ENCODE measurements around the gene ITGA6. TPM values are rescaled to one million over a fixed set of nuclear protein-coding genes. Genes with fewer than 3 reads are reported as not detected.
"Not testable (repeated sequence)": the region's sequence is repeated elsewhere in the genome, so short reads cannot be mapped to it uniquely, and the experiment has no call there.

The ITGA6 gene
- total RNA-seq, 4 donors from 2014 or later, result 201 to 357 (median 225) TPM

DNA sequence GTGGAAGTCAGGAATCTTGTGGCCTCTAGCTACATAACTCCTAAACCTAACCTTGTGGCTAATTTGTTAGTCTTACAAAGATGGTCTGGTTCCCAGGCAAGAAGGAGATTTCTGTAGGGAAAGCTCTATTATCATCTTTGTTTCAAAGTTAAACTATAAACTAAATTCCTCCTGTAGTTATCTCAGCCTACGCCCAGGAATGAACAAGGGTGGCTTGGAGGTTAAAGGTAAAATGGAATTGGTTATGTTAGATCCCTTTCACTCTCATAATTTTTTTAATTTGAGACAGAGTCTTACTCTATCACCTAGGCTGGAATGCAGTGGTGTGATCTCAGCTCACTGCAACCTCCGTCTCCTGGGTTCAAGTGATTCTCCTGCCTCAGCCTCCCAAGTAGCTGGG lies 103.9 kb downstream of the ITGA6 start:
- Histone ChIP-seq H3K36me3 (no peaks in the 10 kb centered on the region), H3K9me3 (peaks cover 0 to 12% (median 1%) of the 10 kb centered on the region in 4 donors), H3K4me1 (no peaks in the 10 kb centered on the region), H3K4me3 (no peak overlapping the region), H3K27me3 (no peaks in the 10 kb centered on the region), H3K27ac (no peak overlapping the region)
- TF ChIP-seq, protein P1, sequence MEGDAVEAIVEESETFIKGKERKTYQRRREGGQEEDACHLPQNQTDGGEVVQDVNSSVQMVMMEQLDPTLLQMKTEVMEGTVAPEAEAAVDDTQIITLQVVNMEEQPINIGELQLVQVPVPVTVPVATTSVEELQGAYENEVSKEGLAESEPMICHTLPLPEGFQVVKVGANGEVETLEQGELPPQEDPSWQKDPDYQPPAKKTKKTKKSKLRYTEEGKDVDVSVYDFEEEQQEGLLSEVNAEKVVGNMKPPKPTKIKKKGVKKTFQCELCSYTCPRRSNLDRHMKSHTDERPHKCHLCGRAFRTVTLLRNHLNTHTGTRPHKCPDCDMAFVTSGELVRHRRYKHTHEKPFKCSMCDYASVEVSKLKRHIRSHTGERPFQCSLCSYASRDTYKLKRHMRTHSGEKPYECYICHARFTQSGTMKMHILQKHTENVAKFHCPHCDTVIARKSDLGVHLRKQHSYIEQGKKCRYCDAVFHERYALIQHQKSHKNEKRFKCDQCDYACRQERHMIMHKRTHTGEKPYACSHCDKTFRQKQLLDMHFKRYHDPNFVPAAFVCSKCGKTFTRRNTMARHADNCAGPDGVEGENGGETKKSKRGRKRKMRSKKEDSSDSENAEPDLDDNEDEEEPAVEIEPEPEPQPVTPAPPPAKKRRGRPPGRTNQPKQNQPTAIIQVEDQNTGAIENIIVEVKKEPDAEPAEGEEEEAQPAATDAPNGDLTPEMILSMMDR (IDR thresholded peaks at IDR 0.05), result no peak
- TF ChIP-seq POLR2A (IDR thresholded peaks at IDR 0.05), result no peak
- no peak for DNase-seq

DNA sequence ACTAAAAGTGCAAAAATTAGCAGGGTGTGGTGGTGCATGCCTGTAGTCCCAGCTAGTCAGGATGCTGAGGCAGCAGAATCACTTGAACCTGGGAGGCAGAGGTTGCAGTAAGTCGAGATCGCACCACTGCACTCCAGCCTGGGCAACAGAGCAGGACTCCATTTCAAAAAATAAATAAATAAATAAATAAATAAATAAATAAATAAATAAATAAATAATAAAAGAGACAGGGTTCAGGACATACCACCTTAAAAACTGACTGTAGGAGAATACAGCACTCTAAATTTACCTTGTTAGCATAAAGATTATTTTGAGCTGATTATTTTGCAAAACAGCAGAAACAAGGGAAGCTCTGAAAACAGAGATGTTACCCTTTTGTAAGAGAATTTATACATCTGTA lies 105.1 kb downstream of the ITGA6 start:
- H3K4me3 ChIP-seq, DNase-seq, H3K27ac ChIP-seq, H3K36me3 ChIP-seq, H3K4me1 ChIP-seq, H3K27me3 ChIP-seq: not testable (repeated sequence)
- peaks cover 0 to 12% (median 0%) of the 10 kb centered on the region in 4 donors for H3K9me3 ChIP-seq

DNA sequence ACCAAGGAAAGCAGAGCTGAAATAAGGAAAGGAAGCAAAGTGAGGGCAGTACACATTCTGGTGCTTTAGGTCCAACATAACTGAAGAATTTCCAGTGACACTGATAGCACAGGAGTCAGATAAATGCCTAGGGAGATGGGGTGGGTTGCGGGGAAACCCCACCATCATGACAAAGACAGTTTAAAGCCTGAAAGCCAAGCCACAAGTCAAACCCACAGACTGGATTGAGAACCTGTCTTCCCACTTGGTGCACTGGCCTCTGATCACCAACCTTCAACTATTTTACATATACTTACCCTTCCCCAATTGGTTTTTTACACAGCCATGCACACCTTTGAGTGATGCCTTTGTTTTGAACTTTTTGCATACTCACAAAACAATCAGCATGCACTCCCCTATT lies 106.3 kb downstream of the ITGA6 start:
- no peak for DNase-seq
- TF ChIP-seq, protein P1 (IDR thresholded peaks at IDR 0.05), result no peak
- H3K9me3 ChIP-seq, result peaks cover 0 to 12% (median 0%) of the 10 kb centered on the region in 4 donors
- no peak overlapping the region for H3K27ac ChIP-seq
- no peak overlapping the region for H3K4me3 ChIP-seq
- H3K36me3 ChIP-seq, result no peaks in the 10 kb centered on the region
- no peaks in the 10 kb centered on the region for H3K4me1 ChIP-seq
- H3K27me3 ChIP-seq, result no peaks in the 10 kb centered on the region

DNA sequence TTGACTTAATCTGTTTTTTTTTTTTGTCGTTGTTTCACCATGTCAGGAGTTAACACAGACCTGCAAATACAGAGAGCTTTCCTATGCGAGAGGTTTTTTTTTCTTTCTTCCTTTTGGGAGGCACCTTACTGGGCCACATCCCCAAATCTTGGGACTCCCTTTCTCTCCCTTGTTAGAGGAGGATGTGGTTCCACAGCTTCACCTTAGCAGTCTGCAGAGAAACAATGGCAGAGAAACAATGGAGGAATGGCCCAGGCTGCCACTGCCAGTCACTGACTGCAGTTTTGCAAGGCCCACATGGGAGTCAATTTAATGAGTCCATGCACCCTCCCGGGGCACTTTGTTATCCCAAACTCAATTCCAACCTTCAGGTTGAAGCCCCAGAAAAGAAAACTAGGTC lies 107.7 kb downstream of the ITGA6 start:
- no peak overlapping the region for H3K4me3 ChIP-seq
- no peak overlapping the region for H3K27ac ChIP-seq

DNA sequence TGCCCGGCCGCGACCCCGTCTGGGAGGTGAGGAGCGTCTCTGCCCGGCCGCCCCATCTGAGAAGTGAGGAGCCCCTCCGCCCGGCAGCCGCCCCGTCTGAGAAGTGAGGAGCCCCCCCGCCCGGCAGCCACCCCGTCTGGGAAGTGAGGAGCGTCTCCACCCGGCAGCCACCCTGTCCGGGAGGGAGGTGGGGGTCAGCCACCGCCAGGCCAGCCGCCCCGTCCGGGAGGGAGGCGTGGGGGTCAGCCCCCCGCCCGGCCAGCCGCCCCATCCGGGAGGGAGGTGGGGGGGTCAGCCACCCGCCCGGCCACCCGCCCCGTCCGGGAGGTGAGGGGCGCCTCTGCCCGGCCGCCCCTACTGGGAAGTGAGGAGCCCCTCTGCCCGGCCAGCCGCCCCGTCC lies 110.5 kb downstream of the ITGA6 start:
- H3K36me3 ChIP-seq, H3K27me3 ChIP-seq, H3K27ac ChIP-seq, H3K4me3 ChIP-seq, DNase-seq, H3K4me1 ChIP-seq: not testable (repeated sequence)
- peaks cover 0 to 12% (median 0%) of the 10 kb centered on the region in 4 donors for H3K9me3 ChIP-seq

More for the DNA sequence above, 107.7 kb downstream of the ITGA6 start:
- DNase-seq, result no peak
- no peaks in the 10 kb centered on the region for H3K27me3 ChIP-seq
- H3K36me3 ChIP-seq, result no peaks in the 10 kb centered on the region
- H3K9me3 ChIP-seq, result peaks cover 0 to 12% (median 0%) of the 10 kb centered on the region in 4 donors
- TF ChIP-seq, protein P1 (IDR thresholded peaks at IDR 0.05), result no peak
- no peak for TF ChIP-seq POLR2A (IDR thresholded peaks at IDR 0.05)
- H3K4me1 ChIP-seq, result no peaks in the 10 kb centered on the region

DNA sequence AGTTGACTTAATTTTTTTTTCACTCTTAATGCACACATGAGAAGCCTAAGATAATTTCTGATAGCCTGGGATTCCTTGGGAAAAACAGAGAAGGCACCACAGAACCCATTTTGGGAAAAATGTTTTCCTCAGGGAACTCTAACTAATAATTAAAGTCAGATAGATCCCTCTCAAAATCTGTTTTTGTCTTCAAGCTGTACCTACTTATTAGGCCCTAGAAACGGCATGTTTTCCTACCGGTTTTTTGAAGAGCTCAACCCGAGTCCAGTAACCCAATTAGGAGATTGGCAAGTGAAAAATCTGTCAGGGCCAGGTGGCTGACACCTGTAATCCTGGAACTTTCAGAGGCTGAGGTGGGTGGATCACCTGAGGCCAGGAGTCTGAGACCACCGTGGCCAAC lies 112.4 kb downstream of the ITGA6 start:
- no peaks in the 10 kb centered on the region for H3K36me3 ChIP-seq
- H3K27ac ChIP-seq, result no peak overlapping the region
- no peaks in the 10 kb centered on the region for H3K27me3 ChIP-seq
- no peaks in the 10 kb centered on the region for H3K9me3 ChIP-seq
- no peak for DNase-seq
- no peaks in the 10 kb centered on the region for H3K4me1 ChIP-seq
- no peak overlapping the region for H3K4me3 ChIP-seq
- no peak for TF ChIP-seq POLR2A (IDR thresholded peaks at IDR 0.05)
- TF ChIP-seq, protein P1 (IDR thresholded peaks at IDR 0.05), result no peak

DNA sequence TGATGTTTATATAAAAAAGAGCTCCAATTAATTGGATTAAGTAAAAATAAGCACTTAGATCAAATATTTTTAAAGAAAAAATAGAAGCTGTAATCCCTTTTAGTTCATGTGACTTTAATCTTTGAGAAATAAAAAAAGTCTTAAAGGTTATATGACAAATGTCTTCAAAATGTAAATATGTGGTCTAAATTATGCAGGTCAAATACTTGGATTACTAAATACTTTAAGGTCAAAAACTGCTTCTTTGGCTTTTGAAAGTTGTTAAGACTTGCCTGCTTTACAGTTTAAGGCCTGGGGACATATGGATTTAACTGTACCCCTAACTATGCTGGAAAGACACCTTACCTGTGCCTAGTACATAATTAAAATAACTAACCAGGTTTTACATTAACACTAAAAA lies 113.0 kb downstream of the ITGA6 start:
- TF ChIP-seq POLR2A (IDR thresholded peaks at IDR 0.05), result no peak
- TF ChIP-seq, protein P1 (IDR thresholded peaks at IDR 0.05), result no peak
- Histone ChIP-seq H3K27me3 (no peaks in the 10 kb centered on the region), H3K36me3 (no peaks in the 10 kb centered on the region), H3K27ac (no peak overlapping the region), H3K4me1 (no peaks in the 10 kb centered on the region), H3K9me3 (no peaks in the 10 kb centered on the region), H3K4me3 (no peak overlapping the region)
- DNase-seq, result no peak

Data from Peyer's patch (tissue), 4 donors.